AG04450 (cell line): Measurements from ENCODE around the gene PLCG2. TPM values are rescaled to one million over a fixed set of nuclear protein-coding genes. Genes with fewer than 3 reads are reported as not detected.
A peak's percentile ranks its signal among the peaks of the same experiment; 100 is the strongest.

Source experiments
- CTCF ChIA-PET: fragments of 300-600, 350-600 bp; formaldehyde crosslinking; extraction: SDS; loops from one replicate; lab custom pipeline; 2022; ENCODE audit warnings: antibody characterized with exemption, inconsistent platforms; lab: Charles Lee
- POLR2A ChIA-PET: fragments of 350-600 bp; formaldehyde crosslinking; extraction: SDS; loops from one replicate; lab custom pipeline; 2021; ENCODE audit warnings: antibody characterized with exemption, inconsistent platforms; lab: Yijun Ruan, JAX
- DNase-seq: peaks from one replicate; pipeline ENCODE4 v3.0.0-alpha.2; 2011; ENCODE audit warnings: low read depth, low spot score
- H3K27ac ChIP-seq: one replicate; pipeline ENCODE4 v1.5.1; 2012; ENCODE audit warnings: low read depth, low read length, control low read depth
- H3K27me3 ChIP-seq: one replicate; pipeline ENCODE4 v1.6.0; 2012; ENCODE audit warnings: low read length; ENCODE audit not compliant: control insufficient read depth, insufficient read depth
- H3K4me3 ChIP-seq: 2 replicates; pipeline ENCODE4 v1.5.1; 2011; ENCODE audit warnings: mild to moderate bottlenecking, low read depth, low read length, control low read depth
- H3K9me3 ChIP-seq: 2 replicates; pipeline ENCODE4 v1.5.1; 2012; ENCODE audit warnings: low read length; ENCODE audit not compliant: control insufficient read depth, insufficient read depth
- polyA plus RNA-seq: library from polyadenylated mRNA; depleted of rRNA; stranded (reverse); fragments of >200 nt; gene quantifications from 2 replicates; pipeline ENCODE4 v1.2.3, GENCODE V29; 2011
- TF ChIP-seq, protein P1 (sequence below): IDR thresholded peaks from 2 replicates; pipeline ENCODE4 v1.5.1; 2011; ENCODE audit warnings: low read depth, low read length, control low read depth, inconsistent platforms

PLCG2 gene
- polyA plus RNA-seq, 1 experiment: 0.16 TPM

DNA sequence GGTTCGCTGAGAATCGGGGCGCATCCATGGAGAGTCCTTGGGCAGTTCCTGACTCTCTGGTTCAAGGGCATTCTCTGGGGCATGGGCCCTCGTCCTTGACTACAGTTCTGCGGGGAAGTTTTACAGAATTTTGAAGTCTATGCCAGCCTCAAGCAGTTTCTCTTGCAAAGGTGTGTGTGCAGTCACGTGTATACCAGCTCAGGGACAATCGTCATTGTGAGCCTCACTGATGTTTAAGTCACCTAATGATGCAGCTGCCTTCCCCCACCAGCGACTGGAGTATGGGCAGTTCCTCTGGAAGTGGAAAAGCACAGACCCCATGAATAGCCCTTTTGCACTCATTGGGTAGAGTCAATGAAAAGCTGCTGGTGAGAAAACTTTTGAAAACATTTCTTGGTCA is 1.3 kb downstream of the PLCG2 start:
- POLR2A ChIA-PET: no interaction called here
- peak overlapping the region; percentile 2 for H3K27ac ChIP-seq
- CTCF ChIA-PET: no interaction called here
- H3K27me3 ChIP-seq: peaks cover 22% of the 10 kb centered on the region
- no peak for DNase-seq
- TF ChIP-seq, protein P1, sequence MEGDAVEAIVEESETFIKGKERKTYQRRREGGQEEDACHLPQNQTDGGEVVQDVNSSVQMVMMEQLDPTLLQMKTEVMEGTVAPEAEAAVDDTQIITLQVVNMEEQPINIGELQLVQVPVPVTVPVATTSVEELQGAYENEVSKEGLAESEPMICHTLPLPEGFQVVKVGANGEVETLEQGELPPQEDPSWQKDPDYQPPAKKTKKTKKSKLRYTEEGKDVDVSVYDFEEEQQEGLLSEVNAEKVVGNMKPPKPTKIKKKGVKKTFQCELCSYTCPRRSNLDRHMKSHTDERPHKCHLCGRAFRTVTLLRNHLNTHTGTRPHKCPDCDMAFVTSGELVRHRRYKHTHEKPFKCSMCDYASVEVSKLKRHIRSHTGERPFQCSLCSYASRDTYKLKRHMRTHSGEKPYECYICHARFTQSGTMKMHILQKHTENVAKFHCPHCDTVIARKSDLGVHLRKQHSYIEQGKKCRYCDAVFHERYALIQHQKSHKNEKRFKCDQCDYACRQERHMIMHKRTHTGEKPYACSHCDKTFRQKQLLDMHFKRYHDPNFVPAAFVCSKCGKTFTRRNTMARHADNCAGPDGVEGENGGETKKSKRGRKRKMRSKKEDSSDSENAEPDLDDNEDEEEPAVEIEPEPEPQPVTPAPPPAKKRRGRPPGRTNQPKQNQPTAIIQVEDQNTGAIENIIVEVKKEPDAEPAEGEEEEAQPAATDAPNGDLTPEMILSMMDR: no peak
- no peak overlapping the region for H3K4me3 ChIP-seq
- H3K9me3 ChIP-seq: no peaks in the 10 kb centered on the region

DNA sequence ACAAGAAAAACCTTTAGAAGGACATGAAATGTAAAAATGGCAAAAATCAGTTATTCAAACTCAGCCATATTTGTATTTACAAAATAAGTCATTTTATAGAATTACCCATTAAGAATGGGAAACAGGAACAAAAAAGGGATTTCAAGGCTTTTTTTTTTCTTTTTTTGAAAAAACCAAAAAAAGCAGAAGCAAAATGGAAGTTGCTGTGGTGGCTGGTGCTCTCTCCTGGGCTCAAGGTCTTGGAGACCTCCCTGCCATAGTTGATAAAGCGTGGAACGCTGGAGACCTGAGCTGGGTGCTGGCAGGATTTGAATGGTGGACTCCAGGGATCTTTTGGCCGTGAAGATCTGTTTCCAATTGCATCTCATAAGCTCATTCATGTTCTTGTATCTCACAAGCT is 3.1 kb downstream of the PLCG2 start:
- ChIA-PET POLR2A (interaction anchor here (0.7 kb wide), 1 partner anchor 1767 kb away, joined by 3 read pairs; no protein-coding TSS in a partner anchor), CTCF (interaction anchor here (0.7 kb wide), 1 partner anchor 24 kb away, joined by 4 read pairs; no protein-coding TSS in a partner anchor)
- TF ChIP-seq, protein P1: no peak
- Histone ChIP-seq H3K9me3 (no peaks in the 10 kb centered on the region; the same call in 1 of the 2 replicates), H3K27ac (no peak overlapping the region), H3K27me3 (peaks cover 22% of the 10 kb centered on the region), H3K4me3 (no peak overlapping the region)
- DNase-seq: no peak

DNA sequence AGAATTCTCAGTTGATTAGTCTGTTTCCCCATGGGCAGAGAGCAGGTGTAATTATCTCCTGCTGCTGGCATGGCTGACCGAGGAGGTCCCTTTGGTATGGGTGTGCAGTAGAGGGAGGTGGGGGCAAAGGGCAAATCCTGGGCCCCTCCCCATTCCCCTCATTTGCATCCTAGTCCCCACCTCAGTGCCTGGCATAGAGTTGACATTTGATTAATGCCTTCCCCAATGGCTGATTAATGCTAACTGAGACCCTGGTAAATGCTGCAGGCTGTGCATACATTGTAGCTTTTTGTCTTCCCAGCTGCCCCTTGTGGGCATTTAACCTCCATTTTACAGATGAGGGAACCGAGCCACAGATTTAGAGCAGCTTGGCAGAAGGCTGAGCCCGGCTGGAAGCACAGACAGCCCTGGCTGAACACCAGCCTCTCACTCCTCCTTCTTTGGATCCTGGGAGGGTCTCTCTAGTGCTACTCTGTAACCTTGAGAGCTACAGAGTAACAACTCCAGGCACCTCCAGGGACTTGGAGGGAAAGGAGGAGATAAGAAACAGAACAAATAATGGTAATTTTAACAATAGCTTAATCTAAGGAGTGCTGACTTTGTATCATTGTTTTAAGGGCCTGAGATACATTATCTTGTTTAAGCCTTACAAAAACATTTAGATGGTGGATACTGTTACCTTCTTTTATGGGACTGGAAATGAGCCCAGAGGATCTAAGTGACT is 5.1 kb downstream of the PLCG2 start:
- Histone ChIP-seq H3K9me3 (no peaks in the 10 kb centered on the region; the same call in 1 of the 2 replicates), H3K4me3 (no peak overlapping the region), H3K27me3 (peaks cover 20% of the 10 kb centered on the region), H3K27ac (no peak overlapping the region)
- no peak for DNase-seq
- TF ChIP-seq, protein P1: no peak
- POLR2A ChIA-PET: no interaction called here
- CTCF ChIA-PET: no interaction called here

DNA sequence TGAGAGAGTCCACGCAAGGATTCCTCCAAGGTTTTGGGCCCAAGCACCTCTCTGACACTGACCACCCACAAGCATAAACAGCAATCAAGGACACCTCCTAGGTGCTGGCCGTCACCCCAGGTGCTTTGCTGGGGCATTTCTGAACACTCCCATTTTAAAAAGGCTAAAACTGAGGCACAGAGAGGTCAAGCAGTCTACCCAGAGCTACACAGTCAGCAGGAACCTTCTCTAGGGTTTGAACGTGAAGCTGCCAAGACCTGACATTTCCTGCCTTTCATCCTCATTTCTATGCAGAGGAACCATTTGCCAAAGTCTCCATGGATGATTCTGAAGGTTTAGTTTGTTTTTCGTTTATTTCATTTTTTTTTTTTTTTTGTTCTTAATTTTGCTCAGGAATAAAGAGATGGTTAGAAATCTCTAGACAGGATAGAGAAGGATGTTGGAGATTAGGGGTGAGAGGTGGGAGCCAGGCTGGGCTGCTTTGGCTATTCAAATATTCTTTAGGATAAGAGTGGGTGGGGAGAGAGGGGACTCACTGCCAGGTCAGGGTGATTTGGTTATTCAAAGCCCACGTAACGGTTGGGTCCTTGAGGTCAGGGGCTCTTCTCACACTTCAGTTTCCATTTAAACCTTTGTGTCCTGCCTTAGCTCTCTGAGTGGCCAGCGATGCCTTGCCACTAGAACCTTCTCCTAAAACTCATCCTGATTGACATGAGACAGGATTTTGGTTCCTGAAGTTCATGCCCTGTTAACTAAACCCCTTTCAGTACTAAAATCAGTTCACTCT is 6.2 kb downstream of the PLCG2 start:
- no peak overlapping the region for H3K4me3 ChIP-seq
- peaks cover 11% of the 10 kb centered on the region for H3K27me3 ChIP-seq
- H3K27ac ChIP-seq: no peak overlapping the region
- CTCF ChIA-PET: no interaction called here
- POLR2A ChIA-PET: no interaction called here
- TF ChIP-seq, protein P1: no peak
- DNase-seq: no peak
- H3K9me3 ChIP-seq: no peaks in the 10 kb centered on the region; the same call in 1 of the 2 replicates
